Measurements from ENCODE around the gene CA7.

Gene CA7

DNA sequence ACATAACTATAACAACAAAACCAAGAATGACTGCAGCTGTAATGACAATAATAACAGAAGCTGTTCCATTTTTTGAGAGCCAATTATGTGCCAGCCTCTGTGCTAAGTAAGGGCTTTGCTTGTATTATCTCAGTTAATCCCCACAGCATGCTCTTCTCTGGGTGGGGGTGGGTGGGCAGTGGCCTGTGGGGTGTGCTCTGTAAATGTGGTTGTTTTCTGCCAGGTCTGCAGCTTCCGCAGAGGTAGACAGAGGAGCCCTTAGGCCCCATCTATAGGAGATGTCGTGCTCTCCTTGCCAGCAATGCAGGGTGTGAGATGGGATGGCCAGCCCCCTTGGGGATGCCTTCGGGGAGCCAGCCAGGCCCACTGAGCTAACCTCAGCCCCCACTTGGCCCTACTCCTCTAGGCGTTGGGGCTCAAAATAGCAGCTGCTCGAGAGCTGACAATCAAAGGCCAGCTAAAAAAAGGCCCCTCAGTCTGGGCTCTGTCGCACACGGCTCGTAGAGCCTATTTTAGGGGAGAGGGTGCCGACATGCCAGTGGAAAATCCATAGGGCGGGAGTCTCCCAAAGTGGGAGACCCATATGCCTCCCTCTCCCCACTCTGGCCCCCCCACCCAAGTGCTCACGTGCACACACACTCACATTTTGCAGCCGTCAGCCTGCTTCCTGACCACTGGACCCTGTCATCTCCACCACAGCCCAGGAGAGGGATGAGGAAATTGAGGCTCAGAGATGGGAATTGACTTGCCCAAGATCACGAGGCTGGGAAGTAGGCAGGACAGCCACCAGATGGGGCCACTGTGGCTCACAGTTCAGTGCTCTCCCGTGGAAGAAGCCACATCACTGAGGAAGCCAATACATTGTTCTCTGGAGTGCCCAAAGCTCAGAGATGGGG, 58.7 kb downstream of the CA7 start:
- DNase-seq (ENCODE audit: extremely low read depth, insufficient read length): no peak
- H3K27me3 ChIP-seq (replicated peaks; ENCODE audit: control insufficient read depth, insufficient read depth, low read length): no peaks in the 10 kb centered on the region; the same call in 1 of the 2 replicates
- TF ChIP-seq, protein P1, sequence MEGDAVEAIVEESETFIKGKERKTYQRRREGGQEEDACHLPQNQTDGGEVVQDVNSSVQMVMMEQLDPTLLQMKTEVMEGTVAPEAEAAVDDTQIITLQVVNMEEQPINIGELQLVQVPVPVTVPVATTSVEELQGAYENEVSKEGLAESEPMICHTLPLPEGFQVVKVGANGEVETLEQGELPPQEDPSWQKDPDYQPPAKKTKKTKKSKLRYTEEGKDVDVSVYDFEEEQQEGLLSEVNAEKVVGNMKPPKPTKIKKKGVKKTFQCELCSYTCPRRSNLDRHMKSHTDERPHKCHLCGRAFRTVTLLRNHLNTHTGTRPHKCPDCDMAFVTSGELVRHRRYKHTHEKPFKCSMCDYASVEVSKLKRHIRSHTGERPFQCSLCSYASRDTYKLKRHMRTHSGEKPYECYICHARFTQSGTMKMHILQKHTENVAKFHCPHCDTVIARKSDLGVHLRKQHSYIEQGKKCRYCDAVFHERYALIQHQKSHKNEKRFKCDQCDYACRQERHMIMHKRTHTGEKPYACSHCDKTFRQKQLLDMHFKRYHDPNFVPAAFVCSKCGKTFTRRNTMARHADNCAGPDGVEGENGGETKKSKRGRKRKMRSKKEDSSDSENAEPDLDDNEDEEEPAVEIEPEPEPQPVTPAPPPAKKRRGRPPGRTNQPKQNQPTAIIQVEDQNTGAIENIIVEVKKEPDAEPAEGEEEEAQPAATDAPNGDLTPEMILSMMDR (IDR thresholded peaks at IDR 0.05; ENCODE audit: insufficient read depth, low read length, poor library complexity, severe bottlenecking): no peak
- H3K4me3 ChIP-seq (replicated peaks; ENCODE audit: low read depth, low read length): no peak overlapping the region
- H3K36me3 ChIP-seq (ENCODE audit: control insufficient read depth, insufficient read depth, low read length): no peaks in the 10 kb centered on the region

Measured in GM06990 (cell line).